Osteoblast (primary cell): ENCODE measurements around the gene CACTIN. TPM values are rescaled to one million over a fixed set of nuclear protein-coding genes. Genes with fewer than 3 reads are reported as not detected.

ENCODE experiments used
- DNase-seq: peaks from one replicate; pipeline ENCODE4 v3.0.0; 2011; ENCODE audit warnings: low spot score, mixed read lengths; ENCODE audit not compliant: insufficient read length; ENCODE audit errors: missing footprints
- H2AFZ ChIP-seq: 2 replicates; pipeline ENCODE4 v1.6.0; 2011; ENCODE audit warnings: mild to moderate bottlenecking, low read length
- H3K27ac ChIP-seq: 2 replicates; pipeline ENCODE4 v1.5.1; 2011; ENCODE audit warnings: mild to moderate bottlenecking, low read depth, low read length, moderate library complexity
- H3K27me3 ChIP-seq: 2 replicates; pipeline ENCODE4 v1.6.0; 2012; ENCODE audit warnings: mild to moderate bottlenecking, control low read depth, inconsistent platforms, low read length, moderate library complexity; ENCODE audit not compliant: insufficient read depth
- H3K36me3 ChIP-seq: 2 replicates; pipeline ENCODE4 v1.5.1; 2011; ENCODE audit warnings: mild to moderate bottlenecking, low read length, control low read depth, moderate library complexity; ENCODE audit not compliant: insufficient read depth
- H3K4me1 ChIP-seq: 2 replicates; pipeline ENCODE4 v1.5.1; 2011; ENCODE audit warnings: mild to moderate bottlenecking, low read length, control low read depth, moderate library complexity; ENCODE audit not compliant: insufficient read depth
- H3K4me2 ChIP-seq: 2 replicates; pipeline ENCODE4 v1.6.0; 2011; ENCODE audit warnings: mild to moderate bottlenecking, low read length; ENCODE audit not compliant: insufficient read depth
- H3K4me3 ChIP-seq: fragments of 200-600 bp; sonication (generic); 3 replicates; pipeline ENCODE4 v1.5.1; 2012; ENCODE audit warnings: mild to moderate bottlenecking, low read length, inconsistent platforms; ENCODE audit not compliant: insufficient read depth
- H3K79me2 ChIP-seq: 2 replicates; pipeline ENCODE4 v1.6.0; 2012; ENCODE audit warnings: mild to moderate bottlenecking, low read length, control low read depth, inconsistent platforms; ENCODE audit not compliant: insufficient read depth
- H3K9me3 ChIP-seq: 2 replicates; pipeline ENCODE4 v1.5.1; 2011; ENCODE audit warnings: low read depth, low read length, control low read depth
- H4K20me1 ChIP-seq: 2 replicates; pipeline ENCODE4 v1.6.0; 2012; ENCODE audit warnings: mild to moderate bottlenecking, low read length, control low read depth; ENCODE audit not compliant: insufficient read depth
- CTCF ChIP-seq: IDR thresholded peaks from 2 replicates; pipeline ENCODE4 v1.5.1; 2011; ENCODE audit warnings: mild to moderate bottlenecking, low read depth, low read length, moderate library complexity; ENCODE audit errors: extremely low read depth
- total RNA-seq: library from RNA; depleted of rRNA; stranded (reverse); fragments of >200 nt; gene quantifications from 2 replicates; pipeline ENCODE4 v1.2.3, GENCODE V29; 2012

The CACTIN gene
- total RNA-seq: 17.4 and 19.9 TPM in 2 replicates

- peaks cover 12% of the 10 kb centered on the region for H3K4me1 ChIP-seq
- no peak for TF ChIP-seq CTCF
- H3K79me2 ChIP-seq: peaks cover 31% of the 10 kb centered on the region
- no peaks in the 10 kb centered on the region for H3K27me3 ChIP-seq
- no peaks in the 10 kb centered on the region for H3K9me3 ChIP-seq
- peak within 1 kb of the TSS; percentile 94 for H3K4me3 ChIP-seq
- peak; percentile 100 for DNase-seq
- peaks cover 5% of the 10 kb centered on the region for H3K36me3 ChIP-seq
- H2AFZ ChIP-seq: peak within 1 kb of the TSS; percentile 81
- H4K20me1 ChIP-seq: peaks cover 14% of the 10 kb centered on the region
- peak within 1 kb of the TSS; percentile 100 for H3K4me2 ChIP-seq
- peak within 1 kb of the TSS; percentile 91 for H3K27ac ChIP-seq
Observed at GRCh38 chr19:3626473-3627350, at the start of gene CACTIN. TSS of gene CACTIN (minus strand) at chr19:3626790. CDS start at chr19:3626762, 28 bp downstream.

- no peak overlapping the region for H2AFZ ChIP-seq
- H3K27me3 ChIP-seq: no peaks in the 10 kb centered on the region
- peaks cover 15% of the 10 kb centered on the region for H3K4me1 ChIP-seq
- H3K4me2 ChIP-seq: no peak overlapping the region
- no peak overlapping the region for H3K27ac ChIP-seq
- TF ChIP-seq CTCF: no peak
- no peaks in the 10 kb centered on the region for H3K36me3 ChIP-seq
- peaks cover 9% of the 10 kb centered on the region for H4K20me1 ChIP-seq
- peaks cover 53% of the 10 kb centered on the region for H3K79me2 ChIP-seq
- no peak for DNase-seq
- H3K4me3 ChIP-seq: no peak overlapping the region
- no peaks in the 10 kb centered on the region for H3K9me3 ChIP-seq
Observed at GRCh38 chr19:3674784-3675543, 48.4 kb upstream of the CACTIN start.

- no peak for DNase-seq
- no peak overlapping the region for H3K4me3 ChIP-seq
- no peak for TF ChIP-seq CTCF
Observed at GRCh38 chr19:3673506-3674439, 47.2 kb upstream of the CACTIN start.

More at GRCh38 chr19:3673506-3674439, 47.2 kb upstream of the CACTIN start:
- Histone ChIP-seq H4K20me1 (peaks cover 5% of the 10 kb centered on the region), H3K4me1 (peaks cover 15% of the 10 kb centered on the region), H3K9me3 (no peaks in the 10 kb centered on the region), H2AFZ (no peak overlapping the region), H3K27me3 (no peaks in the 10 kb centered on the region), H3K27ac (no peak overlapping the region), H3K36me3 (no peaks in the 10 kb centered on the region), H3K4me2 (no peak overlapping the region), H3K79me2 (peaks cover 50% of the 10 kb centered on the region)
